DMS53 treated with DMSO at 0.1 percent for 48 hours (cell line): Measurements from ENCODE around the gene HBQ1.
"Not testable (repeated sequence)": the region's sequence is repeated elsewhere in the genome, so short reads cannot be mapped to it uniquely, and the experiment has no call there.

Experiments used
- DNase-seq: peaks from one replicate; lab custom pipeline; 2025; ENCODE audit not compliant: unreplicated experiment; lab: John Stamatoyannopoulos, UW

HBQ1 gene

GRCh38 chr16:200388-200787 is 20.1 kb downstream of the HBQ1 start:
- DNase-seq, result no peak

- no peak for DNase-seq
These were observed 23.0 kb downstream of the HBQ1 start for GRCh38 chr16:203246-203645.

DNA sequence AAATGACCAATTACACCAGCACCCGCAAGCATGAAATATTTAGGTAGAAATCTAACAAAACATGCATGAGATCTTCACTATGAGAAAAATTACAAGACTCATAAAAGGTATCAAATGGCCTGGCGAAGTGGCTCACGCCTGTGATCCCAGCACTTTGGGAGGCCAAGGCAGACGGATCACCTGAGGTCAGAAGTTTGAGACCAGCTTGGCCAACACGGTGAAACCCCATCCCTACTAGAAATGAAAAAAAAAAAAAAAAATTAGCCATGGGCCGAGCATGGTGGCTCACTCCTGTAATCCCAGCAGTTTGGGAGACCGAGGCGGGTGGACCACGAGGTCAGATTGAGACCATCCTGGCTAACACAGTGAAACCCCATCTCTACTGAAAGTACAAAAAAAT is 23.8 kb downstream of the HBQ1 start:
- DNase-seq, result not testable (repeated sequence)

DNA sequence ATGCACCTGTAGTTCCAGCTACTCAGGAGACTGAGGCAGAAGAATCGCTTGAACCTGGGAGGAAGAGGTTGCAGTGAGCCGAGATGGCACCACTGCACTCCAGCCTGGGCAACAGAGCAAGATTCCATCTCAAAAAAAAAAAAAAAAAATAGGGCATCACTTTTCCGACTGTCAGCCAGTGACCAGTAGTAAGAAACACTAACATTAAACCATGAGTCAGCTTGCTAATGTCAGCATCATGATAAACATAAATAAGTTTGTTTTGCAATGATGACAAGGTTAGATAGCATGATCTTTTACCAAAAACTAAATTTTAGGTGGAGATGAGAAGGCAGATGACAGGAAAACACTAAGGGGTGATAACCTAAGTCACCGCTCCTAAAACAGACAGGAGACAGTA is 29.1 kb downstream of the HBQ1 start:
- DNase-seq, result not testable (repeated sequence)

DNA sequence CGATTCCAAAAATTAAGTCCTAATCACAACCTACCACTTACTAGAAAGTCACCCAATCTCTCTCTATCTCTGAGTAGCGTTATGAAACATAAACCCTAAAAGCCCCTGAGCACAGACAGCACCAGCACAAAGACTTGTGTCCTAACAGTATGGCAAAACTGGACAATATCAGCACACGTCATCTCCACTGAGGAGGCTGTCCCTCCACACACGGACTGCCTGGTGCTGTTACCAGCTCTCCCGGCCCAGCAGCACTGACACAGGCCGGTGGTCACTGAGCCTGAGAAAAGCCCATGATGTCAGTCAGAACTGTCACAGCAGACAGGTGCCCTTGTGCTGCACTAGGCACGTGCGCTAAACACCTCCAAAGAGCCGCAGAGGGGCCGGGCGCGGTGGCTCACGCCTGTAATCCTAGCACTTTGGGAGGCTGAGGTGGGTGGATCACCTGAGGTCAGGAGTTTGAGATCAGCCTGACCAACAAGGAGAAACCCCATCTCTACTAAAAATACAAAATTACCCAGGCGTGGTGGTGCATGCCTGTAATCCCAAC is 31.4 kb downstream of the HBQ1 start:
- not testable (repeated sequence) for DNase-seq

DNA sequence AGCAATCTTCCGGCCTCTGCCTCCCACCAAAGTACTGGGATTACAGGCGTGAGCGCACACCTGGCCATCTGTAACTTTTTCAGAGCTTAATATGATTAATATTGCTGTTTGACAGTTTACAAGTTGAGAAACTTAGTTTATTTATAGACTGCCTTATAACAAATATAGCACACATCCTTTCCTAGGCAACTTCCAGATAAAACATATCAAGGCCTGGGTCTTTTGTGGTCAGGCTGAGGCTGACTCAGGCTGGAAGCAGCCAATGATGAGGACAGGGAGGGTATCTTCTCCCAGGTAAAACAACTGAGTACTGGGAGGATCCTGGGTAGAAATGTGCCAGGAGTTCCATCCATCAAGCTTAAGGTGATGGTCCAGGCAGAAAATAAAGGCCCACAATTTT is 32.7 kb downstream of the HBQ1 start:
- no peak for DNase-seq

GRCh38 chr16:220021-220420 is 39.8 kb downstream of the HBQ1 start:
- DNase-seq, result no peak

- DNase-seq, result no peak
These were observed 48.0 kb downstream of the HBQ1 start for GRCh38 chr16:228151-228851.

DNA sequence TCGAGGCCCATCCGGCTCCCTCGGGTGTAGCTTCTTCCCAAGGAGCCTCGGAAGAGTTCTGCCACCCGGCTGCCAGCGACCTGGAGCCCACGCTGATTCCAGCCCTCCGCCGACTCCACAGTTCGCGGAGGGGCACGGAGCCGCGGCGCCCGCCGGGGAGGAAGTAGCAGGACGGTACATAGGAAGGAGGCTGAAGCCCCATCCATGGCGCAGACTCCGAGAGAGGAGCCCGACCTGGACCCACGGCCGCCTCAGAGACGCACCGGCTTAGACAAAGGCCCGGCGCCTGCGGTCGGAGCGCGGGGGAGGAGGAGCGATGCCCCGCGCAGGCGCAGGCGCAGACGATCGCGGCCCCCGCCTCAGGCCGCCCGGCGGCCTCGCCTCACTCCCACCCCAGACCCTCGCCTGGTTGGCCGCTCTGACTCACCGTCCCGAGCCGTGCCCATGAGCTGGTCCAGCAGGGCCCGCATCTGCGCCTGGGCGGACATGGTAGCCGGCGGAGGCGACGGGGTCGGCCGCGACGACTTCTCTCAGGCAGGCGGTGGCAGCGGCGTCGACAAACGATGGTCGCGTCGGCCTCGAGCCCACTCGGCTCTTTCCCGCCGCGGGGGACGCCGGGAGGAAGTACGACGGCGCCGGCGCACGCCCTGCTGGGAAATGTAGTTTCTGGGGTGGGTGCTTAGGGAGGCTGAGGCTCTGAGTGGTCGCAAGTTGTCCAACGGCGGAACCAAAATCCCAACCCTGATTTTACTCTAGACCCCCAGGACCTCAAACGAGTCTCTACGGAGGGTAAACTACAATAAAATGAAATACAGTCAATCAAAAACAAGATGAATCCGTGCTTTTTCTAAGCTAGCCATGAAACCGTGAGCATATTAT is 48.8 kb downstream of the HBQ1 start, which contains the start of gene LUC7L:
Gene LUC7L, minus strand, starts transcription at position 598 of the 879 bp plus-strand sequence. Its CDS starts 110 bp downstream, at position 488.
- peak; percentile 35 for DNase-seq

- DNase-seq, result no peak
These were observed 49.5 kb downstream of the HBQ1 start for GRCh38 chr16:229731-230281.

GRCh38 chr16:230351-230750 is 50.1 kb downstream of the HBQ1 start:
- DNase-seq, result not testable (repeated sequence)
